ENCODE results near the gene SLC22A31. TPM values are rescaled to one million over a fixed set of nuclear protein-coding genes. Genes with fewer than 3 reads are reported as not detected.
A peak's percentile ranks its signal among the peaks of the same experiment; 100 is the strongest.

SLC22A31 gene
- total and polyA plus RNA-seq, 9 of the 15 experiments (the other 6 are each of a cell fraction or from before 2014, with no cell fraction given) = 0.29 to 2.2 (median 0.47) TPM; not detected in 3

DNA sequence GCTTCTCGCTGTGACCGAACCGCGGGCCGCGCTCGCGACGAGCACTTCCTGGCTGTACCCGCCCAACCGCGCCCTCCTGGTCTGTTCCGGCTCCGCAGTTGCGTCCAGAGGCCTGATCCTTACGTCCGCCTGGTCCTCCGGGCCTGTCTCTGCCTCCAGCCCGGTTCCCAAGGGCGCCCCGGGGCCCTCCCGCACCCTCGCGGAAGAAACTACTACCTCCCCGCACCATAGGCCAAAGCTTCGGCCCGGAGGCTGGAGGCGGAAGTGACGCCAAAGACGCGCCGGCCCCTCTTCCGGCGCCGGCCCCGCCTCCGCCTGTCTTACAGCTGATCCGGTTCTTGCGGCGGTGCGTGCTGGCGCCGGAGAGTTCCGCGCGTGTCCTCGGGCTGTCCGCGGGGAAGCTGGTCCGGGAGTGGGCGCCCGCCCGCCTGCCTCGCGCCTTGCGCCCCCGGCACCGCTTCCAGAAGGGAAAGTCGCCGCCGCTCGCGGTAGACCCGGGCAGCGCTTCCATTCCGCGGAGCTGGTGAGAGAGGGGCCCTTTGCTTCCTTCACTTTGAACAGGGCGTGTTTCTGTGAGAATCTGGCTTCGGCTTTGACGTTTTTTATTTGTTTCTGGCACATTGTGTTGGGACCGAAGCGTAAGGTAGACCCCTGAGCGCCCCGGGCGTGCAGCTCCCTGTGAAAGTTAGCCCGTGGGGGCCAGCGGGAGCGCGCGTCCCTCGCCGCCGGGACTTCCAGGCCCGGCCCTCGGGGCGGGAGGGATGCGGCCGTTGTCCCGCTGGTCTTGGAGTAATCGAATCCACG is 17.3 kb upstream of the SLC22A31 start, which contains the start of gene ZNF778 (continued):
- TF ChIP-seq, protein P1, sequence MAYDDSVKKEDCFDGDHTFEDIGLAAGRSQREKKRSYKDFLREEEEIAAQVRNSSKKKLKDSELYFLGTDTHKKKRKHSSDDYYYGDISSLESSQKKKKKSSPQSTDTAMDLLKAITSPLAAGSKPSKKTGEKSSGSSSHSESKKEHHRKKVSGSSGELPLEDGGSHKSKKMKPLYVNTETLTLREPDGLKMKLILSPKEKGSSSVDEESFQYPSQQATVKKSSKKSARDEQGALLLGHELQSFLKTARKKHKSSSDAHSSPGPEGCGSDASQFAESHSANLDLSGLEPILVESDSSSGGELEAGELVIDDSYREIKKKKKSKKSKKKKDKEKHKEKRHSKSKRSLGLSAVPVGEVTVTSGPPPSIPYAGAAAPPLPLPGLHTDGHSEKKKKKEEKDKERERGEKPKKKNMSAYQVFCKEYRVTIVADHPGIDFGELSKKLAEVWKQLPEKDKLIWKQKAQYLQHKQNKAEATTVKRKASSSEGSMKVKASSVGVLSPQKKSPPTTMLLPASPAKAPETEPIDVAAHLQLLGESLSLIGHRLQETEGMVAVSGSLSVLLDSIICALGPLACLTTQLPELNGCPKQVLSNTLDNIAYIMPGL (CRISPR knock-in tag; IDR thresholded peaks at IDR 0.05) = peak; percentile 45; the same call in 1 of the 2 replicates
- no peak for TF ChIP-seq TAF15 (IDR thresholded peaks at IDR 0.05; ENCODE audit: low read depth, low read length)
- TF ChIP-seq, protein P2, sequence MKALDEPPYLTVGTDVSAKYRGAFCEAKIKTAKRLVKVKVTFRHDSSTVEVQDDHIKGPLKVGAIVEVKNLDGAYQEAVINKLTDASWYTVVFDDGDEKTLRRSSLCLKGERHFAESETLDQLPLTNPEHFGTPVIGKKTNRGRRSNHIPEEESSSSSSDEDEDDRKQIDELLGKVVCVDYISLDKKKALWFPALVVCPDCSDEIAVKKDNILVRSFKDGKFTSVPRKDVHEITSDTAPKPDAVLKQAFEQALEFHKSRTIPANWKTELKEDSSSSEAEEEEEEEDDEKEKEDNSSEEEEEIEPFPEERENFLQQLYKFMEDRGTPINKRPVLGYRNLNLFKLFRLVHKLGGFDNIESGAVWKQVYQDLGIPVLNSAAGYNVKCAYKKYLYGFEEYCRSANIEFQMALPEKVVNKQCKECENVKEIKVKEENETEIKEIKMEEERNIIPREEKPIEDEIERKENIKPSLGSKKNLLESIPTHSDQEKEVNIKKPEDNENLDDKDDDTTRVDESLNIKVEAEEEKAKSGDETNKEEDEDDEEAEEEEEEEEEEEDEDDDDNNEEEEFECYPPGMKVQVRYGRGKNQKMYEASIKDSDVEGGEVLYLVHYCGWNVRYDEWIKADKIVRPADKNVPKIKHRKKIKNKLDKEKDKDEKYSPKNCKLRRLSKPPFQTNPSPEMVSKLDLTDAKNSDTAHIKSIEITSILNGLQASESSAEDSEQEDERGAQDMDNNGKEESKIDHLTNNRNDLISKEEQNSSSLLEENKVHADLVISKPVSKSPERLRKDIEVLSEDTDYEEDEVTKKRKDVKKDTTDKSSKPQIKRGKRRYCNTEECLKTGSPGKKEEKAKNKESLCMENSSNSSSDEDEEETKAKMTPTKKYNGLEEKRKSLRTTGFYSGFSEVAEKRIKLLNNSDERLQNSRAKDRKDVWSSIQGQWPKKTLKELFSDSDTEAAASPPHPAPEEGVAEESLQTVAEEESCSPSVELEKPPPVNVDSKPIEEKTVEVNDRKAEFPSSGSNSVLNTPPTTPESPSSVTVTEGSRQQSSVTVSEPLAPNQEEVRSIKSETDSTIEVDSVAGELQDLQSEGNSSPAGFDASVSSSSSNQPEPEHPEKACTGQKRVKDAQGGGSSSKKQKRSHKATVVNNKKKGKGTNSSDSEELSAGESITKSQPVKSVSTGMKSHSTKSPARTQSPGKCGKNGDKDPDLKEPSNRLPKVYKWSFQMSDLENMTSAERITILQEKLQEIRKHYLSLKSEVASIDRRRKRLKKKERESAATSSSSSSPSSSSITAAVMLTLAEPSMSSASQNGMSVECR (CRISPR knock-in tag; IDR thresholded peaks at IDR 0.05) = peak; percentile 99
- TF ChIP-seq CCNT2 (IDR thresholded peaks at IDR 0.05; ENCODE audit: borderline replicate concordance, extremely low read depth, insufficient read length, low read depth, low read length) = peak; percentile 62
- no peak for TF ChIP-seq CBX8 (IDR thresholded peaks at IDR 0.05; ENCODE audit: borderline replicate concordance, extremely low read depth, low read depth, low read length, poor library complexity, severe bottlenecking)
- TF ChIP-seq, protein P3, sequence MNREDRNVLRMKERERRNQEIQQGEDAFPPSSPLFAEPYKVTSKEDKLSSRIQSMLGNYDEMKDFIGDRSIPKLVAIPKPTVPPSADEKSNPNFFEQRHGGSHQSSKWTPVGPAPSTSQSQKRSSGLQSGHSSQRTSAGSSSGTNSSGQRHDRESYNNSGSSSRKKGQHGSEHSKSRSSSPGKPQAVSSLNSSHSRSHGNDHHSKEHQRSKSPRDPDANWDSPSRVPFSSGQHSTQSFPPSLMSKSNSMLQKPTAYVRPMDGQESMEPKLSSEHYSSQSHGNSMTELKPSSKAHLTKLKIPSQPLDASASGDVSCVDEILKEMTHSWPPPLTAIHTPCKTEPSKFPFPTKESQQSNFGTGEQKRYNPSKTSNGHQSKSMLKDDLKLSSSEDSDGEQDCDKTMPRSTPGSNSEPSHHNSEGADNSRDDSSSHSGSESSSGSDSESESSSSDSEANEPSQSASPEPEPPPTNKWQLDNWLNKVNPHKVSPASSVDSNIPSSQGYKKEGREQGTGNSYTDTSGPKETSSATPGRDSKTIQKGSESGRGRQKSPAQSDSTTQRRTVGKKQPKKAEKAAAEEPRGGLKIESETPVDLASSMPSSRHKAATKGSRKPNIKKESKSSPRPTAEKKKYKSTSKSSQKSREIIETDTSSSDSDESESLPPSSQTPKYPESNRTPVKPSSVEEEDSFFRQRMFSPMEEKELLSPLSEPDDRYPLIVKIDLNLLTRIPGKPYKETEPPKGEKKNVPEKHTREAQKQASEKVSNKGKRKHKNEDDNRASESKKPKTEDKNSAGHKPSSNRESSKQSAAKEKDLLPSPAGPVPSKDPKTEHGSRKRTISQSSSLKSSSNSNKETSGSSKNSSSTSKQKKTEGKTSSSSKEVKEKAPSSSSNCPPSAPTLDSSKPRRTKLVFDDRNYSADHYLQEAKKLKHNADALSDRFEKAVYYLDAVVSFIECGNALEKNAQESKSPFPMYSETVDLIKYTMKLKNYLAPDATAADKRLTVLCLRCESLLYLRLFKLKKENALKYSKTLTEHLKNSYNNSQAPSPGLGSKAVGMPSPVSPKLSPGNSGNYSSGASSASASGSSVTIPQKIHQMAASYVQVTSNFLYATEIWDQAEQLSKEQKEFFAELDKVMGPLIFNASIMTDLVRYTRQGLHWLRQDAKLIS (CRISPR knock-in tag; IDR thresholded peaks at IDR 0.05) = peak; percentile 62; the same call in 1 of the 2 replicates
- TF ChIP-seq PHB2 (IDR thresholded peaks at IDR 0.05; ENCODE audit: low read depth) = no peak
- TF ChIP-seq KDM5B (IDR thresholded peaks at IDR 0.05; ENCODE audit: insufficient replicate concordance, low read depth, low read length) = peak; percentile 75
- TF ChIP-seq ZFP30 (CRISPR knock-in tag; IDR thresholded peaks at IDR 0.05; ENCODE audit: borderline replicate concordance) = no peak
- TF ChIP-seq ZNF12 (CRISPR knock-in tag; IDR thresholded peaks at IDR 0.05) = no peak
- TF ChIP-seq HMG20B (CRISPR knock-in tag; IDR thresholded peaks at IDR 0.05) = no peak
- TF ChIP-seq, protein P4, sequence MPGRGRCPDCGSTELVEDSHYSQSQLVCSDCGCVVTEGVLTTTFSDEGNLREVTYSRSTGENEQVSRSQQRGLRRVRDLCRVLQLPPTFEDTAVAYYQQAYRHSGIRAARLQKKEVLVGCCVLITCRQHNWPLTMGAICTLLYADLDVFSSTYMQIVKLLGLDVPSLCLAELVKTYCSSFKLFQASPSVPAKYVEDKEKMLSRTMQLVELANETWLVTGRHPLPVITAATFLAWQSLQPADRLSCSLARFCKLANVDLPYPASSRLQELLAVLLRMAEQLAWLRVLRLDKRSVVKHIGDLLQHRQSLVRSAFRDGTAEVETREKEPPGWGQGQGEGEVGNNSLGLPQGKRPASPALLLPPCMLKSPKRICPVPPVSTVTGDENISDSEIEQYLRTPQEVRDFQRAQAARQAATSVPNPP (IDR thresholded peaks at IDR 0.05; ENCODE audit: borderline replicate concordance, insufficient read depth, insufficient read length) = no peak
